ENCODE results near the gene HSD17B7.
"Not testable (repeated sequence)": the region's sequence is repeated elsewhere in the genome, so short reads cannot be mapped to it uniquely, and the experiment has no call there.

GRCh38 chr1:162818136-162818535 lies 27.6 kb downstream of the HSD17B7 start:
- not testable (repeated sequence) for TF ChIP-seq CTCF (IDR thresholded peaks at IDR 0.05); EZH2 (IDR thresholded peaks at IDR 0.05; ENCODE audit: borderline replicate concordance, insufficient read depth, low read depth, low read length, poor library complexity, severe bottlenecking)

All from B cell (primary cell).